Measurements from ENCODE around the gene PCBP3.

Gene PCBP3

GRCh38 chr21:45911806-45912325 is 268.3 kb downstream of the PCBP3 start:
- Histone ChIP-seq H3K4me1 (ENCODE audit: insufficient read depth, low read length) (no peaks in the 10 kb centered on the region), H3K4me3 (ENCODE audit: low read length) (no peak overlapping the region), H2AFZ (ENCODE audit: low read depth, low read length) (no peak overlapping the region), H3K36me3 (ENCODE audit: insufficient read depth, low read length) (no peaks in the 10 kb centered on the region), H3K9me3 (ENCODE audit: low read length) (no peaks in the 10 kb centered on the region), H3K27me3 (ENCODE audit: insufficient read depth, low read length) (peaks cover 10% of the 10 kb centered on the region)

DNA sequence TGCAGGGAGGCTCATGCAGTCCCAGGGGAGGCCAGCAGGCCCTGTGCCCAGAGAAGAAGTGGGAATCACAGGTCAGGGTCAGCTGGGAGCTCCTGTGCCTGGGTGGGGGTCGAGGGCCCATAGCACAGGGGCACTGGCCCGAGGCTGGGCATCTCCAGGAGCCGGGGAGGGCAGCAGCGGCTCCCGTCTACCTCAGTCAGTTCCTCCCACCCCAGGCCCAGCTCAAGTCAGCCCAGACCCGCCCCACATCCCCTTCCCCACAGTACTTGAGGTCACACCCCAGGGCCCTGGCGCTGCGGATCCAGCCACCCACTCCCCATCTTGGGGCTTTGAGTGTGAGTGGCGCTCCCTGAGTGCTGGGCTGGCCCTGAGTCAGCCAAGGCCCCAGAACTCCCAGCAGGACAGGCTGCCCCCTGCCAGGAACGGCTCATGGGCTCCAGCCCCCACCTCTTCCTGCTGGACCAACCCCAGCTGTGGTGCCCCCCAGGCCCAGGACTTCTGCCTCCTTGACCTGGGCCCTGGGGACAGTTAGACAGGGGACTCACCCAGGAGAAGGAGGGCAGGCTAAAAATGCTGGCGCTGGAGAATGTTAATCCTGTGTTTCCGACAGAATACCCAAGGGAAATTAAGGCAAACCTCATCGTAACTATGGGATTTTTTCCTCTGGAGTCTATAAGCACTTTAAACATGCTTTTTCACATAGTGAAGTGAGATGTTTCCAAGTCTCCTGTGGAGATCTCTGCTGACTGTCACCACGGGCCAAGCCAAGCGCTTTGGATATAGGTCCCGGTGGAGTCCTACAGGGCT is 269.3 kb downstream of the PCBP3 start:
- Histone ChIP-seq H3K9me3 (ENCODE audit: low read length) (no peaks in the 10 kb centered on the region), H3K4me1 (ENCODE audit: insufficient read depth, low read length) (no peaks in the 10 kb centered on the region), H3K36me3 (ENCODE audit: insufficient read depth, low read length) (no peaks in the 10 kb centered on the region), H3K4me3 (ENCODE audit: low read length) (no peak overlapping the region), H3K27me3 (ENCODE audit: insufficient read depth, low read length) (peaks cover 12% of the 10 kb centered on the region), H2AFZ (ENCODE audit: low read depth, low read length) (no peak overlapping the region)

GRCh38 chr21:45913418-45913765 is 269.9 kb downstream of the PCBP3 start:
- H2AFZ ChIP-seq (ENCODE audit: low read depth, low read length): no peak overlapping the region
- H3K4me1 ChIP-seq (ENCODE audit: insufficient read depth, low read length): no peaks in the 10 kb centered on the region
- no peak overlapping the region for H3K4me3 ChIP-seq (ENCODE audit: low read length)
- H3K27me3 ChIP-seq (ENCODE audit: insufficient read depth, low read length): peaks cover 12% of the 10 kb centered on the region
- H3K9me3 ChIP-seq (ENCODE audit: low read length): no peaks in the 10 kb centered on the region
- no peaks in the 10 kb centered on the region for H3K36me3 ChIP-seq (ENCODE audit: insufficient read depth, low read length)

DNA sequence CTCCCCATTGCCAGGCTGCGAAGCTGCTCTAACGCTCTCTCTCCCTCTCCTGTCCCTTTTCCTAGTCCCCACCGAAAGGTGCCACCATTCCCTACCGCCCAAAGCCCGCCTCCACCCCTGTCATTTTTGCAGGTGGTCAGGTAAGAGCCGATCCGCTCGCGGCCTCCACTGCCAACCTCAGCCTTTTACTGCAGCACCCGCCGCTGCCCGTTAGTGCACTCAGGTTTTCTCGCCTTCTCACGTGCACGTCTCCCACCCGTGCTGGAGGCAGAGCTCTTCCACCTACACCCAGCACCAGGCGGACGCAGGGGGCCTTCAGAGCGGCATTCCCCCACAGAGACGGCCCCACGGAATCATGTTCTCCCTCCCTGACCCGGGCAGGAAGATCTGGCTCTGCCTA is 270.4 kb downstream of the PCBP3 start:
- no peaks in the 10 kb centered on the region for H3K36me3 ChIP-seq (ENCODE audit: insufficient read depth, low read length)
- H3K4me1 ChIP-seq (ENCODE audit: insufficient read depth, low read length): no peaks in the 10 kb centered on the region
- peaks cover 12% of the 10 kb centered on the region for H3K27me3 ChIP-seq (ENCODE audit: insufficient read depth, low read length)
- H2AFZ ChIP-seq (ENCODE audit: low read depth, low read length): no peak overlapping the region
- no peak overlapping the region for H3K4me3 ChIP-seq (ENCODE audit: low read length)
- no peaks in the 10 kb centered on the region for H3K9me3 ChIP-seq (ENCODE audit: low read length)

DNA sequence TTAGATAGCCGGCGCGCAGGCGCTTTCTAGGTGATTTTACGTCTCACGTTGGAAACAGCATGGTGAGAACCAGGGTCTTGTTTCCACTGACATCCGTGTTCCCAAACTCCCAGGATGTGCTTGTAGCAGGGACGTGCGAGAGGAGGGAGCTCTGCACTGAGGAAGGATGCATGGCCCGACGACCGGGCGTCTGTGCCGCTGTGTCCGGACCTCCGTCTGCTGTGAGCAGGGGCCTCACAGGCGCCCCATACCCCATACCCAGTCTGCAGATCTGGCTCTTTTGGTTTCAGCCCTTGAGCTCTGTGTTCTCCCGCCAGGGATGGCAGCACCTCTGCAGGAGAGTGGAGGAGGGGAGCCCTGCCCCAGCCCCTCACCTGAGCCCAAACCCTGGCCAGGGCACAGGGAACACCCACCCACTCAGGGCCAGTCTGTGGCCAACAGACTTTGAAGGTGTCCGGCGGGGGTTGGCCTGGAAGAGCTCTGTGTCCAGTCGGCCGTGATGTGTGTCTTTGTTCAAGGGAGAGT is 270.9 kb downstream of the PCBP3 start:
- Histone ChIP-seq H2AFZ (ENCODE audit: low read depth, low read length) (no peak overlapping the region), H3K36me3 (ENCODE audit: insufficient read depth, low read length) (no peaks in the 10 kb centered on the region), H3K4me1 (ENCODE audit: insufficient read depth, low read length) (no peaks in the 10 kb centered on the region), H3K27me3 (ENCODE audit: insufficient read depth, low read length) (peaks cover 12% of the 10 kb centered on the region), H3K4me3 (ENCODE audit: low read length) (no peak overlapping the region), H3K9me3 (ENCODE audit: low read length) (no peaks in the 10 kb centered on the region)

- no peaks in the 10 kb centered on the region for H3K4me1 ChIP-seq (ENCODE audit: insufficient read depth, low read length)
- no peaks in the 10 kb centered on the region for H3K36me3 ChIP-seq (ENCODE audit: insufficient read depth, low read length)
- peaks cover 12% of the 10 kb centered on the region for H3K27me3 ChIP-seq (ENCODE audit: insufficient read depth, low read length)
- H2AFZ ChIP-seq (ENCODE audit: low read depth, low read length): no peak overlapping the region
- no peaks in the 10 kb centered on the region for H3K9me3 ChIP-seq (ENCODE audit: low read length)
- no peak overlapping the region for H3K4me3 ChIP-seq (ENCODE audit: low read length)
Observed at GRCh38 chr21:45916011-45916840, 272.7 kb downstream of the PCBP3 start.

DNA sequence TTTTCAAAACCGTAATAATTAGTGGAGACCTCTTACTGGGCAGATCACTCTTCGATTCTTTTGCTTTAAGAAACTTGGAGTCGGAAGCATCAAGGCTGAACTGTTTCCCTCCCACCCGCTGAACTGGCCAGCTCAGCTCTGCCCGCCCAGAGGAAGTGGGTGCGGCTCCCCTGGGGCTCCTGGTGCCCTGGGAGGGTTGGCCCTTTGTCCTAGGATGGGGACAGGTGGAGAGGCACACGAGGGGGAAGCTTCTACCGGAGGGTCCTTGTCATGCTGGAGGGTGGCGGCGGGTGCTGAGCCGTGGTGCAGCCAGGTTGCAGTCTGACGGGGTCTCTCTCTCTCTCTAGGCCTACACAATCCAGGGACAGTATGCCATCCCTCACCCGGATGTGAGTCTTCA is 273.7 kb downstream of the PCBP3 start:
- Histone ChIP-seq H3K4me1 (ENCODE audit: insufficient read depth, low read length) (no peaks in the 10 kb centered on the region), H3K9me3 (ENCODE audit: low read length) (no peaks in the 10 kb centered on the region), H2AFZ (ENCODE audit: low read depth, low read length) (no peak overlapping the region)

GRCh38 chr21:45918011-45918410 is 274.5 kb downstream of the PCBP3 start:
- Histone ChIP-seq H3K27me3 (ENCODE audit: insufficient read depth, low read length) (peaks cover 12% of the 10 kb centered on the region), H3K9me3 (ENCODE audit: low read length) (no peaks in the 10 kb centered on the region), H3K4me3 (ENCODE audit: low read length) (no peak overlapping the region), H3K36me3 (ENCODE audit: insufficient read depth, low read length) (no peaks in the 10 kb centered on the region), H3K4me1 (ENCODE audit: insufficient read depth, low read length) (no peaks in the 10 kb centered on the region), H2AFZ (ENCODE audit: low read depth, low read length) (no peak overlapping the region)

More for the DNA sequence above, 273.7 kb downstream of the PCBP3 start:
- H3K4me3 ChIP-seq (ENCODE audit: low read length): no peak overlapping the region
- no peaks in the 10 kb centered on the region for H3K36me3 ChIP-seq (ENCODE audit: insufficient read depth, low read length)
- peaks cover 12% of the 10 kb centered on the region for H3K27me3 ChIP-seq (ENCODE audit: insufficient read depth, low read length)

GRCh38 chr21:45918835-45919447 is 275.4 kb downstream of the PCBP3 start:
- Histone ChIP-seq H3K36me3 (ENCODE audit: insufficient read depth, low read length) (no peaks in the 10 kb centered on the region), H3K4me3 (ENCODE audit: low read length) (no peak overlapping the region), H3K4me1 (ENCODE audit: insufficient read depth, low read length) (no peaks in the 10 kb centered on the region), H3K27me3 (ENCODE audit: insufficient read depth, low read length) (peaks cover 11% of the 10 kb centered on the region), H3K9me3 (ENCODE audit: low read length) (no peaks in the 10 kb centered on the region), H2AFZ (ENCODE audit: low read depth, low read length) (no peak overlapping the region)

DNA sequence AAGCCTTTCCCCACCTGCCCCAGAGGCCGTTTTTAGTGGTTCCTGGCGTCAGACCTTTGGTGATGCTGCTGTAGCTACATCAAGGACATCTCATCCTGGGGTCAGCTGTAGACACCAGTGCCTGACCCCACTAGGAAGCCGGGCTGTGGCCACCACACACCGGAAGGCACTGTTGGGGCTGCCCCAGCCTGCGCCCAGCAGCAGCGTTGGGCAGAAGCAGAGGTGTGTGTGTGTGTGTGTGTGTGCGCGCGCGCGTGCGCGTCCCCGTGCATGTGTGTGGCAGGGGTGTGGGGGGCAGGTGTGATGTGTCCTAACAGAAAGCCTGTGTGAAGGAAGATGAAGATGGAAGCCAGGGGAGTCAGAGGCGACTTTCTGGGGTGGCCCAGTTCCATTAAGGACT is 276.1 kb downstream of the PCBP3 start:
- H3K9me3 ChIP-seq (ENCODE audit: low read length): no peaks in the 10 kb centered on the region
- H2AFZ ChIP-seq (ENCODE audit: low read depth, low read length): no peak overlapping the region
- peaks cover 7% of the 10 kb centered on the region for H3K27me3 ChIP-seq (ENCODE audit: insufficient read depth, low read length)
- H3K36me3 ChIP-seq (ENCODE audit: insufficient read depth, low read length): no peaks in the 10 kb centered on the region
- no peaks in the 10 kb centered on the region for H3K4me1 ChIP-seq (ENCODE audit: insufficient read depth, low read length)
- H3K4me3 ChIP-seq (ENCODE audit: low read length): no peak overlapping the region

GRCh38 chr21:45920824-45921600 is 277.5 kb downstream of the PCBP3 start:
- Histone ChIP-seq H3K9me3 (ENCODE audit: low read length) (no peaks in the 10 kb centered on the region), H3K27me3 (ENCODE audit: insufficient read depth, low read length) (peaks cover 6% of the 10 kb centered on the region), H3K36me3 (ENCODE audit: insufficient read depth, low read length) (no peaks in the 10 kb centered on the region), H3K4me3 (ENCODE audit: low read length) (no peak overlapping the region), H3K4me1 (ENCODE audit: insufficient read depth, low read length) (no peaks in the 10 kb centered on the region), H2AFZ (ENCODE audit: low read depth, low read length) (no peak overlapping the region)

DNA sequence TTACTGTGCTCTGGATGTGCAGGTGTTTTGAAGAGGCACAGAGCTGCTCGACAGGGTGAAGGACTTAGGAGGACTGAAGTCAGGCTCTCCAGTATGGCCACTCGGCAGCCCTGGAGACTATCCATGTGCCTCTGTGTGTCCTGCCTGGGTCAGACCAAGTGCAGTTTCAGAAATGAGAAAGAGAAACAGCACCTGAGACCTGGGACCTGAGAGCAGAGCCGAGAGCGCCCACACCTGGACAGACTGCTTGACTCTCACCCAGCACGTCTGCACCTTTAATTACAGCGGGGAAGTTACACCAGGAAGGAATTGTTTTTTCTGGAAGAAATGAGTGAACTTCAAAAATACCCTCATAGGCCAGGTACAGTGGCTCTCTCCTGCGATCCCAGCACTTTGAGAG is 278.4 kb downstream of the PCBP3 start:
- H3K36me3 ChIP-seq (ENCODE audit: insufficient read depth, low read length): no peaks in the 10 kb centered on the region
- H3K27me3 ChIP-seq (ENCODE audit: insufficient read depth, low read length): peaks cover under 1% of the 10 kb centered on the region
- no peaks in the 10 kb centered on the region for H3K4me1 ChIP-seq (ENCODE audit: insufficient read depth, low read length)
- H3K9me3 ChIP-seq (ENCODE audit: low read length): no peaks in the 10 kb centered on the region
- no peak overlapping the region for H3K4me3 ChIP-seq (ENCODE audit: low read length)
- no peak overlapping the region for H2AFZ ChIP-seq (ENCODE audit: low read depth, low read length)

Data from neuron (in vitro differentiated cells).